ENCODE results near the gene ABHD14A.

GRCh38 chr3:51983578-51984268 lies 8.9 kb downstream of the ABHD14A start:
- TF ChIP-seq POLR2A (IDR thresholded peaks at IDR 0.05) (no peak), CTCF (IDR thresholded peaks at IDR 0.05) (no peak)
